Tibial artery (tissue), 4 donors: ENCODE data around the gene RUNX2.

ENCODE experiments used
- DNase-seq, 2 donors: peaks; one replicate each; pipeline ENCODE4 v3.0.0-alpha.2; 2019
- H3K27ac ChIP-seq, 2 donors: fragments of 200-600 bp; sonication (generic) in 1 of 2; 1 replicate in 1 of 2; 2 replicates in 1 of 2; pipeline ENCODE4 v1.5.1; 2018 to 2019; ENCODE audit warnings: mild to moderate bottlenecking in 1 of 2
- H3K27me3 ChIP-seq, 2 donors: fragments of 200-600 bp; sonication (generic) in 1 of 2; one replicate each; pipeline versions ENCODE4 v1.5.1 to v1.6.0; 2016 to 2019
- H3K36me3 ChIP-seq, 3 donors: fragments of 200-600 bp; sonication (generic) in 2 of 3; one replicate each; pipeline ENCODE4 v1.5.1; 2016 to 2019; ENCODE audit warnings: mild to moderate bottlenecking in 2 of 3
- H3K4me1 ChIP-seq, 4 donors: fragments of 200-600 bp; sonication (generic) in 2 of 4; 1 replicate in 3 of 4; 2 replicates in 1 of 4; pipeline ENCODE4 v1.5.1; 2016 to 2019
- H3K4me3 ChIP-seq, 2 donors: fragments of 200-600 bp; sonication (generic) in 1 of 2; 1 replicate in 1 of 2; 2 replicates in 1 of 2; pipeline ENCODE4 v1.5.1; 2018 to 2019; ENCODE audit warnings: mild to moderate bottlenecking in 2 of 2
- H3K9me3 ChIP-seq, 3 donors: fragments of 200-600 bp; sonication (generic) in 1 of 3; one replicate each; pipeline ENCODE4 v1.5.1; 2016 to 2019
- intact Hi-C: fragments of 100-400 bp; cut with DNase I; formaldehyde crosslinking; loops from one replicate; pipeline ENCODE4 v1.15.0; 2023; ENCODE audit warnings: low total_unique reads
- TF ChIP-seq, protein P1 (sequence below), 2 experiments: fragments of 200-600 bp in 1 of 2; fragments of 450-650 bp in 1 of 2; IDR thresholded peaks; one replicate each; pipeline ENCODE4 v1.5.1; 2017 to 2019; ENCODE audit warnings: antibody characterized with exemption in 2 of 2, mild to moderate bottlenecking in 1 of 2, moderate library complexity in 1 of 2

The RUNX2 gene

DNA sequence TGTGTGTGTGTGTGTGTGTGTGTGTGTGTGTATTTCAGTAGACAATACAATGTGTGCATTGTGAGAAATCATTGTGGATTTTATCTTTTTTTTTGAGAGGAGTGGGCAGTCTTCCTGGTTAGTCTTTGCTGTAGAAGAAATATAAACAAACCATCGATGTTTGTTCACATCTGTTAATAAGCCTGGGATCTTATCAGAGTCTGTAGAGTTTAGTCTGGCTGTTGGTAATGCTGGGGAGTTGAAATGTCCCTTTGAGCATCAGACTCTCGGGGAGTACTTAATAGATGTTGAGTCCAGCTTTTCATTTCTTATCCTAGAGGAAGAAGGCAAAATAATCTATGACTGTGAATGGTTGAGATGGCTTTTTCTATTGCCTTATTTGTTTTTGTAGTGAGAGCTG, 146.2 kb downstream of the RUNX2 start:
- H3K27ac ChIP-seq: no peak overlapping the region
- DNase-seq: no peak
- TF ChIP-seq, protein P1, sequence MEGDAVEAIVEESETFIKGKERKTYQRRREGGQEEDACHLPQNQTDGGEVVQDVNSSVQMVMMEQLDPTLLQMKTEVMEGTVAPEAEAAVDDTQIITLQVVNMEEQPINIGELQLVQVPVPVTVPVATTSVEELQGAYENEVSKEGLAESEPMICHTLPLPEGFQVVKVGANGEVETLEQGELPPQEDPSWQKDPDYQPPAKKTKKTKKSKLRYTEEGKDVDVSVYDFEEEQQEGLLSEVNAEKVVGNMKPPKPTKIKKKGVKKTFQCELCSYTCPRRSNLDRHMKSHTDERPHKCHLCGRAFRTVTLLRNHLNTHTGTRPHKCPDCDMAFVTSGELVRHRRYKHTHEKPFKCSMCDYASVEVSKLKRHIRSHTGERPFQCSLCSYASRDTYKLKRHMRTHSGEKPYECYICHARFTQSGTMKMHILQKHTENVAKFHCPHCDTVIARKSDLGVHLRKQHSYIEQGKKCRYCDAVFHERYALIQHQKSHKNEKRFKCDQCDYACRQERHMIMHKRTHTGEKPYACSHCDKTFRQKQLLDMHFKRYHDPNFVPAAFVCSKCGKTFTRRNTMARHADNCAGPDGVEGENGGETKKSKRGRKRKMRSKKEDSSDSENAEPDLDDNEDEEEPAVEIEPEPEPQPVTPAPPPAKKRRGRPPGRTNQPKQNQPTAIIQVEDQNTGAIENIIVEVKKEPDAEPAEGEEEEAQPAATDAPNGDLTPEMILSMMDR (IDR thresholded peaks at IDR 0.05): no peak

GRCh38 chr6:45476341-45476740, 148.2 kb downstream of the RUNX2 start:
- H3K27ac ChIP-seq: no peak overlapping the region
- no peaks in the 10 kb centered on the region for H3K9me3 ChIP-seq
- H3K27me3 ChIP-seq: no peaks in the 10 kb centered on the region
- H3K4me1 ChIP-seq: peaks cover 0 to 10% (median 1%) of the 10 kb centered on the region in 4 donors
- no peak for DNase-seq
- H3K36me3 ChIP-seq: no peaks in the 10 kb centered on the region
- no peak overlapping the region for H3K4me3 ChIP-seq
- TF ChIP-seq, protein P1 (IDR thresholded peaks at IDR 0.05): no peak
- intact Hi-C loops: no loop called here

More for the DNA sequence above, 146.2 kb downstream of the RUNX2 start:
- Histone ChIP-seq H3K27me3 (no peaks in the 10 kb centered on the region), H3K9me3 (no peaks in the 10 kb centered on the region), H3K4me1 (no peaks in the 10 kb centered on the region), H3K4me3 (no peak overlapping the region), H3K36me3 (no peaks in the 10 kb centered on the region)
- intact Hi-C loops: no loop called here

DNA sequence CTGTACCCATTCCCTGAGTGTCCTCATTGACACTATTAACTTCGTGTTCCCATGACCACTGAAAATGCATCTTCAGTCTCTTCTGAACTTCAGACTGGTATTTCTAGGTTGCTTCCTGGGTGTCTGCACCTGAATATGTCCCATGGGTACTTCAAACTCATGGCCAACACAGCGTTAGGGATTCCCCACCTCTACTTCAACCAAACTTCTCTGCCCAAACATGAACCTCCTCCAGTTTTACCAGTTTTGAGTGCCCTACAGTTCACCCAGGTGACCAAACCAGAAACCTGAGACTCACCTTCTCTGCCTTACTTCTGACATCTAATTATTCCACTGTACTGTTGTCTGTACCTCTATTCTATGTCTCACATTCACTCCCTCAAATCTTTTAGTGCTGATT, 149.1 kb downstream of the RUNX2 start:
- no peaks in the 10 kb centered on the region for H3K9me3 ChIP-seq
- TF ChIP-seq, protein P1 (IDR thresholded peaks at IDR 0.05): no peak
- DNase-seq: no peak
- H3K4me1 ChIP-seq: peaks cover 0 to 10% (median 1%) of the 10 kb centered on the region in 4 donors
- intact Hi-C loops: no loop called here
- H3K4me3 ChIP-seq: no peak overlapping the region
- no peak overlapping the region for H3K27ac ChIP-seq
- no peaks in the 10 kb centered on the region for H3K36me3 ChIP-seq
- no peaks in the 10 kb centered on the region for H3K27me3 ChIP-seq

DNA sequence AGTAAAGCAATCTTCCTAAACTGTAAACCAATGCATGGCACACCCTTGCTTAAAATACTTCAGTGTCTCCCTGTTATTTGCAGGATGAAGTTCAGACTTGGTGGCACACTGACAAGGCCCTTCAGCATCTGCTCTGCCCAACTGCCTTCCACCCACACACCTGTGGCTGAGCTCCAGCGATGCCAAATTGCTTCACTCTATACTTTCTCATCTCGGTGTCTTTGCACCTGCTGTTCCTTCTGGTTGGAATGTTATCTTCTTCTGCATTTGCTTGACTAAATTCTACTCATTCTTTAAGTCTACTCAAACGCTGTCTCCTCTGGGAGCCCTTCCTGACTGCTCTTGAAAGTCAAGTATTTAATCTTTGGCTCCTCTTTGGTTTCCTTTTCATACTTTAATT, 149.7 kb downstream of the RUNX2 start:
- no peaks in the 10 kb centered on the region for H3K9me3 ChIP-seq
- H3K27ac ChIP-seq: no peak overlapping the region
- peaks cover 0 to 10% (median 1%) of the 10 kb centered on the region in 4 donors for H3K4me1 ChIP-seq
- intact Hi-C loops: no loop called here
- no peak overlapping the region for H3K4me3 ChIP-seq
- no peaks in the 10 kb centered on the region for H3K36me3 ChIP-seq
- H3K27me3 ChIP-seq: no peaks in the 10 kb centered on the region
- TF ChIP-seq, protein P1 (IDR thresholded peaks at IDR 0.05): no peak
- no peak for DNase-seq

DNA sequence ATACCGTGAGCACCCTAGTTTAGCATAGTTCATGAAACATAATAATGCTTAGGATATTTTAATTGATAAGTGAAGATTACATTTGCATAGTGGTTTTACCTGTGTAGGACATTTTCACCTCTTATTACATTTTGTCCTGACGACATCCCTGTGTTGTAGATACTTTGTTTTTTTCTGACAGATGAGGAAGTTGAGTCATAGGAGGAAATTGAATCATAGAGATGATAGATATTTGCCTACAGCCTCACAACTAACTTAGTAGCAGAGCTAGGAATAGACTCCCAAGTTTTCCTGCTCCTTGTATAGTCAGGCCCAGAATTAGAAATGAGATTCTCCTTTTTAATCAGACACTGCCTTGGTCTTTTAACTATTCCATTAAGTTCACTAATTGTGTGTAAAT, 150.1 kb downstream of the RUNX2 start:
- Histone ChIP-seq H3K27ac (no peak overlapping the region), H3K4me1 (peaks cover 0 to 10% (median 1%) of the 10 kb centered on the region in 4 donors)
- intact Hi-C loops: no loop called here

More for the DNA sequence above, 150.1 kb downstream of the RUNX2 start:
- H3K36me3 ChIP-seq: no peaks in the 10 kb centered on the region
- TF ChIP-seq, protein P1 (IDR thresholded peaks at IDR 0.05): no peak
- DNase-seq: no peak
- H3K9me3 ChIP-seq: no peaks in the 10 kb centered on the region
- no peak overlapping the region for H3K4me3 ChIP-seq
- no peaks in the 10 kb centered on the region for H3K27me3 ChIP-seq
